Naive thymus-derived CD4-positive, alpha-beta T cell (primary cell): ENCODE data around the gene RPS6KA3. TPM values are rescaled to one million over a fixed set of nuclear protein-coding genes. Genes with fewer than 3 reads are reported as not detected.

Experiments
- ATAC-seq: fragments of 150-1000 bp; cut with Tn5 transposase; 2 replicates; pipeline ENCODE4 v1.10.0; 2021; ENCODE audit warnings: mild to moderate bottlenecking, moderate library complexity
- CTCF ChIA-PET: fragments of 350-600 bp; sonication (Branson Sonifier 250); formaldehyde crosslinking; loops from one replicate; lab custom pipeline; 2021; ENCODE audit warnings: antibody characterized with exemption; lab: Charles Lee
- POLR2A ChIA-PET: fragments of 350-600 bp; sonication (Branson Sonifier 250); formaldehyde crosslinking; loops from one replicate; lab custom pipeline; 2021; ENCODE audit warnings: antibody characterized with exemption, inconsistent platforms; lab: Charles Lee
- DNase-seq, 9 donors: peaks; one replicate each; pipeline versions ENCODE4 v3.0.0 to v3.0.0-alpha.2; 2020 to 2022; ENCODE audit warnings: mixed read lengths in 1 of 9
- H3K27ac ChIP-seq: one replicate; pipeline ENCODE4 v1.7.0; 2013; ENCODE audit warnings: mild to moderate bottlenecking, low read depth, low read length, moderate library complexity
- H3K27me3 ChIP-seq, 2 donors: one replicate each; pipeline ENCODE4 v1.7.0; 2013; ENCODE audit warnings: low read length in 2 of 2, mild to moderate bottlenecking in 2 of 2, moderate library complexity in 2 of 2; ENCODE audit not compliant: control insufficient read depth in 2 of 2, insufficient read depth in 2 of 2
- H3K36me3 ChIP-seq, 3 experiments: 1 replicate in 2 of 3; 2 replicates in 1 of 3; pipeline ENCODE4 v1.7.0; 2013; ENCODE audit warnings: low read length in 3 of 3, mild to moderate bottlenecking in 3 of 3, moderate library complexity in 1 of 3; ENCODE audit not compliant: insufficient read depth in 3 of 3, control insufficient read depth in 2 of 3
- H3K4me1 ChIP-seq, 2 donors: one replicate each; pipeline ENCODE4 v1.7.0; 2013; ENCODE audit warnings: low read length in 2 of 2, mild to moderate bottlenecking in 2 of 2, moderate library complexity in 1 of 2; ENCODE audit not compliant: control insufficient read depth in 2 of 2, insufficient read depth in 2 of 2
- H3K4me3 ChIP-seq: 2 replicates; pipeline ENCODE4 v1.7.0; 2013; ENCODE audit warnings: mild to moderate bottlenecking, low read length
- H3K9me3 ChIP-seq, 3 experiments: 1 replicate in 2 of 3; 2 replicates in 1 of 3; pipeline ENCODE4 v1.7.0; 2013; ENCODE audit warnings: low read length in 3 of 3; ENCODE audit not compliant: control insufficient read depth in 2 of 3
- H3K27ac Mint-ChIP-seq, 9 donors: one replicate each; pipeline ENCODE4 v1.8.0; 2020 to 2022; ENCODE audit warnings: mixed read lengths in 9 of 9, mild to moderate bottlenecking in 8 of 9, moderate library complexity in 5 of 9, inconsistent platforms in 2 of 9
- H3K27me3 Mint-ChIP-seq, 5 donors: one replicate each; pipeline ENCODE4 v1.8.0; 2021 to 2022; ENCODE audit warnings: mixed read lengths in 5 of 5, mild to moderate bottlenecking in 1 of 5
- H3K36me3 Mint-ChIP-seq, 5 donors: one replicate each; pipeline ENCODE4 v1.8.0; 2020 to 2022; ENCODE audit warnings: mixed read lengths in 5 of 5, mild to moderate bottlenecking in 3 of 5, inconsistent platforms in 1 of 5
- H3K4me1 Mint-ChIP-seq, 7 donors: one replicate each; pipeline ENCODE4 v1.8.0; 2020 to 2022; ENCODE audit warnings: mixed read lengths in 7 of 7, mild to moderate bottlenecking in 3 of 7, inconsistent platforms in 1 of 7
- H3K4me3 Mint-ChIP-seq, 10 donors: one replicate each; pipeline ENCODE4 v1.8.0; 2020 to 2022; ENCODE audit warnings: mild to moderate bottlenecking in 10 of 10, mixed read lengths in 10 of 10, moderate library complexity in 6 of 10, inconsistent platforms in 2 of 10
- H3K9me3 Mint-ChIP-seq, 11 donors: one replicate each; pipeline ENCODE4 v1.8.0; 2020 to 2022; ENCODE audit warnings: mixed read lengths in 11 of 11, mild to moderate bottlenecking in 4 of 11, inconsistent platforms in 1 of 11, moderate library complexity in 1 of 11
- intact Hi-C, 2 donors: fragments of 100-400 bp; cut with micrococcal nuclease; formaldehyde crosslinking; loops; one replicate each; pipeline ENCODE4 v1.15.1; 2023
- polyA plus RNA-seq, 2 donors: library from polyadenylated mRNA; unstranded; fragments of 300-500 nt; fragmentation: Illumina TruSeq; gene quantifications; one replicate each; pipeline ENCODE4 v1.2.3, GENCODE V29; 2021
- total RNA-seq, 6 experiments: library from RNA in 5 of 6; stranded (reverse) in 5 of 6; gene quantifications; 1 replicate in 5 of 6; 2 replicates in 1 of 6; pipeline ENCODE4 v1.2.3 and lab custom pipeline; 2021 to 2026

Gene RPS6KA3
- total and polyA plus RNA-seq, 7 experiments from 2014 or later, result 25.2 to 77.9 (median 71.6) TPM

DNA sequence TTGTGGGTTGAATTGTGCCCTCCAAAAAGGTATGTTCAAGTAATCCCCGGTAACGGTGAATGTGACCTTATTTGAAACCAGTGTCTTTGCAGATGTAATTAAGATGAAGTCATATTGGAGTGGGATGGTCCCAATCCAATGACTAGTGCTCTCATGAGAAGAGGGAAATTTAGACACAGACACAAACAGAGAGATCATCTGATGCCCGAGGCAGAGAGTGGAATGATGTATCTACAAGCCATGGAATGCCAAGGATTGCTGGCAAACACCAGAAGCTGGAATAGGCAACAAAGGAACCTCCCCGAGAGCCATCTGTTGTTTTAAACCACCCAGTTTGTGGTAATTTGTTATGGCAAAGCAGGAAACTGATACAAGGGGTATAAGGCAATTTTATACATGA is 35.1 kb downstream of the RPS6KA3 start:
- DNase-seq, result no peak
- Histone ChIP-seq H3K27ac (no peak overlapping the region), H3K4me1 (no peaks in the 10 kb centered on the region), H3K27me3 (no peaks in the 10 kb centered on the region), H3K9me3 (no peaks in the 10 kb centered on the region), H3K36me3 (peaks cover 0 to 4% (median 3%) of the 10 kb centered on the region in 3 experiments), H3K4me3 (no peak overlapping the region)
- peak overlapping the region in 1 of 9 donors; percentile 23 for H3K27ac Mint-ChIP-seq
- H3K4me1 Mint-ChIP-seq, result peaks cover 4 to 35% (median 26%) of the 10 kb centered on the region in 7 donors
- ChIA-PET POLR2A (no interaction called here), CTCF (no interaction called here)
- peaks cover 17 to 49% (median 30%) of the 10 kb centered on the region in 5 donors for H3K36me3 Mint-ChIP-seq
- intact Hi-C loops, result no loop called here
- H3K4me3 Mint-ChIP-seq, result no peak overlapping the region
- H3K9me3 Mint-ChIP-seq, result peaks cover 0 to 15% (median 5%) of the 10 kb centered on the region in 11 donors
- no peaks in the 10 kb centered on the region for H3K27me3 Mint-ChIP-seq
- ATAC-seq, result no peak

DNA sequence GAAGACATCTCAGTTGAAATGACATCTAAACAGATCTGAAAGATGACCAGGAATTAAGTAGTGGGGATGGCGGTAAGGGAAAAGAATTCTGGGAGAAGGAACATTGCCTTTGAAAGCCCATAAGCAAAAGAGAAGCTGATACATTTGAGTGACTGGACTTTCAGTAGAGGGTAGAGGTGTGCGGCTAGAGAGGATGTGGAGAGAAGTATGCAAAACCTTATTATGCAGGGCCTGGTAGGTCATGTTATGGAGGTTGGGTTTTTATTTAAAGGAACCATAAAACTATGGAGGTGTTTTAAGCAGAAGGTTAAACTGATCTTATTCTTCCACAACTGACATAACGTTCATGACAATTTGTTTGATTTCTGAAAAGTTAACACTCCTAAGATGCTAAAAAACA is 36.3 kb downstream of the RPS6KA3 start:
- no peak overlapping the region for H3K27ac ChIP-seq
- ATAC-seq (no peak), DNase-seq (no peak)
- intact Hi-C loops, result no loop called here
- H3K9me3 ChIP-seq, result no peaks in the 10 kb centered on the region
- H3K9me3 Mint-ChIP-seq, result peaks cover 0 to 6% (median 3%) of the 10 kb centered on the region in 11 donors
- ChIA-PET CTCF (no interaction called here), POLR2A (no interaction called here)
- H3K4me3 ChIP-seq, result no peak overlapping the region
- H3K36me3 ChIP-seq, result peaks cover 0 to 4% (median 3%) of the 10 kb centered on the region in 3 experiments
- H3K27me3 Mint-ChIP-seq, result no peaks in the 10 kb centered on the region
- peak overlapping the region in 1 of 9 donors; percentile 60 for H3K27ac Mint-ChIP-seq
- H3K4me1 Mint-ChIP-seq, result peaks cover 8 to 43% (median 31%) of the 10 kb centered on the region in 7 donors
- no peaks in the 10 kb centered on the region for H3K27me3 ChIP-seq
- no peak overlapping the region for H3K4me3 Mint-ChIP-seq
- H3K36me3 Mint-ChIP-seq, result peaks cover 14 to 42% (median 25%) of the 10 kb centered on the region in 5 donors
- no peaks in the 10 kb centered on the region for H3K4me1 ChIP-seq

DNA sequence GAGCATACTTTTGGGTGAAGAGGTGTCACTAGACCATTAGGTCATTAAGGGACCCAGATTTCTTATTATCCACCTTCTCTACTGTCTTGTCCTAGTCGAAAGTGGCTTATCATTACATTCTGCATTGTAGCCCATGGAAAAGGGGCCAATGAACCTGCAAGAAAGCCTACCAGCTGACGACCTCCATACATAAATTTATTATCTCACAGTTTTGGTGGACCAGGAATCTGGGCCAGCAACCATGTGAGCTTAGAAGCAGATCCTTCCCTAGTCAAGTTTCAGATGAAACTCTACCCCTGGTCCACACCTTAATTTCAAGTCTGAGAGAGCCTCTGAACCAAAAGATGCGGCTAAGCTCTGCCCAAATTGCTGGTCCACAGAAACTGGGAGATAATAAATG is 37.6 kb downstream of the RPS6KA3 start:
- Histone ChIP-seq H3K4me1 (no peaks in the 10 kb centered on the region), H3K27me3 (no peaks in the 10 kb centered on the region), H3K4me3 (no peak overlapping the region), H3K27ac (no peak overlapping the region), H3K9me3 (no peaks in the 10 kb centered on the region), H3K36me3 (peaks cover 0 to 4% (median 3%) of the 10 kb centered on the region in 3 experiments)
- no peaks in the 10 kb centered on the region for H3K27me3 Mint-ChIP-seq
- DNase-seq (no peak), ATAC-seq (no peak)
- intact Hi-C loops, result no loop called here
- ChIA-PET POLR2A (no interaction called here), CTCF (no interaction called here)
- peaks cover 0 to 3% (median 0%) of the 10 kb centered on the region in 11 donors for H3K9me3 Mint-ChIP-seq
- peaks cover 9 to 33% (median 21%) of the 10 kb centered on the region in 5 donors for H3K36me3 Mint-ChIP-seq
- peak overlapping the region in 1 of 9 donors; percentile 59 for H3K27ac Mint-ChIP-seq
- H3K4me1 Mint-ChIP-seq, result peaks cover 10 to 53% (median 35%) of the 10 kb centered on the region in 7 donors
- H3K4me3 Mint-ChIP-seq, result no peak overlapping the region

DNA sequence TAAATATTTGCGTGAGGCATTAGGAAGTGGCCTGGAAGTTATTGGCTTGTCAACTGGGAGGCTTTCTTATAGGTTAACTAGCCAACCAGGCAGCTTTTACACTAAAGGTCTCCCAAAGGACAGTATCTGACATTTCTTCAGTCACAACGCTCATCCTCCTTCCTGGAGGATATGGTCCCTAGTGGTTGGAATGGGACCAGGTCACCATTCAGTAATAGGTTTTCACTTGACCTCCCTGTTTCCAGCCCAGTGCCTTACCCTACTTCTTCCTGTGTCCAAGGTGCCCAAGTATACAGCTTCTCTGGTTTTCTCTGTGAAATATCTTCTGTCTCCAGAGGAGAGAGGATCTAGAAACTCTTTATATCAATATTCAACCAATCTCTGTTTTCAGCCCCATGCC is 38.5 kb downstream of the RPS6KA3 start:
- no peak overlapping the region for H3K4me3 Mint-ChIP-seq
- H3K4me1 Mint-ChIP-seq, result peaks cover 10 to 59% (median 45%) of the 10 kb centered on the region in 7 donors
- Histone ChIP-seq H3K36me3 (peaks cover 0 to 4% (median 3%) of the 10 kb centered on the region in 3 experiments), H3K4me1 (no peaks in the 10 kb centered on the region), H3K4me3 (no peak overlapping the region), H3K27me3 (no peaks in the 10 kb centered on the region), H3K9me3 (no peaks in the 10 kb centered on the region), H3K27ac (no peak overlapping the region)
- H3K36me3 Mint-ChIP-seq, result peaks cover 9 to 33% (median 23%) of the 10 kb centered on the region in 5 donors
- intact Hi-C loops, result no loop called here
- DNase-seq (no peak), ATAC-seq (no peak)
- CTCF ChIA-PET, result no interaction called here
- no peaks in the 10 kb centered on the region for H3K27me3 Mint-ChIP-seq
- H3K27ac Mint-ChIP-seq, result peak overlapping the region in 2 of 9 donors; percentile 34 to 53
- peaks cover 0 to 3% (median 0%) of the 10 kb centered on the region in 11 donors for H3K9me3 Mint-ChIP-seq
- POLR2A ChIA-PET, result no interaction called here

DNA sequence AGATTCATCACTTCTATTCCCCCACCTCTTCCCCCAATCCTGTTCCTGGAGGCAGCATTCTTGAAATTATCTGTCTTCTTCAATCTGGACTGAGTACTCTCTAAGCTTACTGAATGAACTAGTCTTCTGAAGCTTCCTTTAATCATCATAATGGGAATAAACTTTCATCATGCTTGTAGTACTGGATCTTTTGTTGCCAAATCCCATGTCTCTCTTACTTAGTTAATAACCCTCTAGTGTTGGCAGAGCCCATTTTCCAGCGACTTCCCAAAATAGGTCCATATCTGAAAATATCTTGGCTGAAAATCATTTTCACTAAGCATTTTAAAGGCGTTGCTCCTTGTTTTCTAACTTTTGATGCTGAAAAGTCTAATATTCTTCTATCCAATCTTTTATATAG is 39.6 kb downstream of the RPS6KA3 start:
- Histone ChIP-seq H3K27ac (no peak overlapping the region), H3K27me3 (no peaks in the 10 kb centered on the region), H3K4me3 (no peak overlapping the region), H3K4me1 (no peaks in the 10 kb centered on the region), H3K9me3 (no peaks in the 10 kb centered on the region), H3K36me3 (peaks cover 0 to 3% (median 0%) of the 10 kb centered on the region in 3 experiments)
- no peak overlapping the region for H3K4me3 Mint-ChIP-seq
- peaks cover 5 to 29% (median 21%) of the 10 kb centered on the region in 5 donors for H3K36me3 Mint-ChIP-seq
- DNase-seq (no peak), ATAC-seq (no peak)
- intact Hi-C loops, result no loop called here
- H3K27ac Mint-ChIP-seq, result peak overlapping the region in 2 of 9 donors; percentile 2 to 86
- H3K9me3 Mint-ChIP-seq, result peaks cover 0 to 3% (median 0%) of the 10 kb centered on the region in 11 donors
- H3K4me1 Mint-ChIP-seq, result peaks cover 10 to 71% (median 48%) of the 10 kb centered on the region in 7 donors
- POLR2A ChIA-PET, result no interaction called here
- CTCF ChIA-PET, result no interaction called here
- no peaks in the 10 kb centered on the region for H3K27me3 Mint-ChIP-seq

DNA sequence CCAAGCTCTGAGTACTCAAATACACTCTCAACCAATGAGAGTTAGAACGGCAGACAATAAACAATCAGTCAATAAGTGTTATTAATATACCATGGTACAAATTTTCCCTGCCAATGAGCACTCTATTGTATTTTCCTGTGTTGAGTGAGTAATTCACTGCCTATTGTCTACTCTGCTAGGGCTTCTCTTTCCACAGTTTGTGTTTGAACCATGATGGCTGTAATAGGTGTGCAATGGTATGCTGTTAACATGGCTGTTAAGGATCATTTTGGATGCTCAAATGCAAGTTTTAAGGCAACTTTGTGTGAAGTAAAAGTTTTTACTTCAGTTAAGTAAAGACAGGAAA is 41.2 kb downstream of the RPS6KA3 start:
- POLR2A ChIA-PET, result no interaction called here
- peaks cover 0 to 25% (median 18%) of the 10 kb centered on the region in 5 donors for H3K36me3 Mint-ChIP-seq

More for the DNA sequence above, 41.2 kb downstream of the RPS6KA3 start:
- DNase-seq, result no peak
- H3K27me3 ChIP-seq, result no peaks in the 10 kb centered on the region
- CTCF ChIA-PET, result no interaction called here
- ATAC-seq, result no peak
- Mint-ChIP-seq H3K27ac (peak overlapping the region in 3 of 9 donors; percentile 19 to 72 (median 43)), H3K27me3 (no peaks in the 10 kb centered on the region), H3K4me1 (peaks cover 10 to 78% (median 48%) of the 10 kb centered on the region in 7 donors), H3K4me3 (peak overlapping the region in 1 of 10 donors; percentile 51), H3K9me3 (peaks cover 0 to 3% (median 0%) of the 10 kb centered on the region in 11 donors)
- peaks cover 0 to 3% (median 0%) of the 10 kb centered on the region in 3 experiments for H3K36me3 ChIP-seq
- intact Hi-C loops, result no loop called here
- H3K4me3 ChIP-seq, result no peak overlapping the region
- no peak overlapping the region for H3K27ac ChIP-seq
- H3K4me1 ChIP-seq, result no peaks in the 10 kb centered on the region
- H3K9me3 ChIP-seq, result no peaks in the 10 kb centered on the region
